Astrocyte (in vitro differentiated cells and primary cell): ENCODE data around the gene PLEKHG3. TPM values are rescaled to one million over a fixed set of nuclear protein-coding genes. Genes with fewer than 3 reads are reported as not detected.

Experiments used
- DNase-seq: peaks from one replicate; pipeline ENCODE4 v3.0.0-alpha.2; 2010; ENCODE audit warnings: low read depth
- FAIRE-seq: peaks from 2 replicates; lab custom pipeline; 2011; peaks lifted over from hg19 to GRCh38; lab: Jason Lieb, UNC
- H2AFZ ChIP-seq: 2 replicates; pipeline ENCODE4 v1.6.0; 2012; ENCODE audit warnings: low read depth, low read length, inconsistent platforms
- H3K27ac ChIP-seq: 2 replicates; pipeline ENCODE4 v1.5.1; 2011; ENCODE audit warnings: low read depth, low read length, inconsistent platforms
- H3K27me3 ChIP-seq: 2 replicates; pipeline ENCODE4 v1.6.0; 2011; ENCODE audit warnings: low read length, inconsistent platforms; ENCODE audit not compliant: insufficient read depth
- H3K36me3 ChIP-seq: 2 replicates; pipeline ENCODE4 v1.5.1; 2011; ENCODE audit warnings: low read length, inconsistent platforms; ENCODE audit not compliant: insufficient read depth
- H3K4me1 ChIP-seq: 2 replicates; pipeline ENCODE4 v1.5.1; 2011; ENCODE audit warnings: low read length, inconsistent platforms; ENCODE audit not compliant: insufficient read depth
- H3K4me2 ChIP-seq: 2 replicates; pipeline ENCODE4 v1.6.0; 2012; ENCODE audit warnings: low read length, inconsistent platforms
- H3K4me3 ChIP-seq: 2 replicates; pipeline ENCODE4 v1.5.1; 2011; ENCODE audit warnings: low read depth, mild to moderate bottlenecking, low read length, inconsistent platforms; ENCODE audit not compliant: insufficient read depth
- H3K79me2 ChIP-seq: 2 replicates; pipeline ENCODE4 v1.6.0; 2012; ENCODE audit warnings: mild to moderate bottlenecking, low read length, inconsistent platforms; ENCODE audit not compliant: insufficient read depth
- H3K9ac ChIP-seq: 2 replicates; pipeline ENCODE4 v1.6.0; 2012; ENCODE audit warnings: mild to moderate bottlenecking, low read length, inconsistent platforms
- H3K9me3 ChIP-seq: 2 replicates; pipeline ENCODE4 v1.5.1; 2012; ENCODE audit warnings: low read depth, mild to moderate bottlenecking, low read length, inconsistent platforms; ENCODE audit not compliant: insufficient read depth
- H4K20me1 ChIP-seq: 2 replicates; pipeline ENCODE4 v1.6.0; 2012; ENCODE audit warnings: low read length, inconsistent platforms; ENCODE audit not compliant: insufficient read depth
- H3K27ac Mint-ChIP-seq: one replicate; pipeline ENCODE4 v1.8.0; 2021; ENCODE audit warnings: mild to moderate bottlenecking, mixed read lengths; ENCODE audit not compliant: unreplicated experiment
- H3K27me3 Mint-ChIP-seq: one replicate; pipeline ENCODE4 v1.8.0; 2021; ENCODE audit warnings: low read depth, mixed read lengths; ENCODE audit not compliant: unreplicated experiment
- H3K36me3 Mint-ChIP-seq: one replicate; pipeline ENCODE4 v1.8.0; 2021; ENCODE audit warnings: low read depth, mixed read lengths; ENCODE audit not compliant: unreplicated experiment
- H3K4me1 Mint-ChIP-seq: one replicate; pipeline ENCODE4 v1.8.0; 2021; ENCODE audit warnings: low read depth, mixed read lengths; ENCODE audit not compliant: unreplicated experiment
- H3K4me3 Mint-ChIP-seq: one replicate; pipeline ENCODE4 v1.8.0; 2021; ENCODE audit warnings: mild to moderate bottlenecking, moderate library complexity, mixed read lengths; ENCODE audit not compliant: unreplicated experiment
- H3K9me3 Mint-ChIP-seq: one replicate; pipeline ENCODE4 v1.8.0; 2021; ENCODE audit warnings: mild to moderate bottlenecking, mixed read lengths; ENCODE audit not compliant: unreplicated experiment
- CTCF ChIP-seq: IDR thresholded peaks from 2 replicates; pipeline ENCODE4 v1.5.1; 2011; ENCODE audit warnings: low read depth, mild to moderate bottlenecking, inconsistent platforms, low read length, moderate library complexity; ENCODE audit not compliant: insufficient read depth
- EZH2 ChIP-seq: IDR thresholded peaks from 2 replicates; pipeline ENCODE4 v1.6.1; 2012; ENCODE audit warnings: mild to moderate bottlenecking, low read length, inconsistent platforms; ENCODE audit not compliant: insufficient read depth
- total RNA-seq: library from RNA; stranded (reverse); gene quantifications from 2 replicates; pipeline ENCODE4 v1.2.1, GENCODE V29; 2021

The PLEKHG3 gene
- total RNA-seq, 1 donor from 2014 or later, result 98.6 TPM

GRCh38 chr14:64706593-64707193 lies 2.5 kb downstream of the PLEKHG3 start:
- Histone ChIP-seq H3K4me1 (peaks cover 50% of the 10 kb centered on the region), H3K9ac (peak overlapping the region; percentile 87), H3K36me3 (no peaks in the 10 kb centered on the region), H3K79me2 (peaks cover 71% of the 10 kb centered on the region), H3K9me3 (no peaks in the 10 kb centered on the region), H2AFZ (no peak overlapping the region), H3K27ac (no peak overlapping the region), H3K27me3 (peaks cover 9% of the 10 kb centered on the region), H3K4me3 (no peak overlapping the region), H3K4me2 (peak overlapping the region; percentile 89), H4K20me1 (peaks cover 35% of the 10 kb centered on the region)
- peak overlapping the region; percentile 81 for H3K27ac Mint-ChIP-seq
- H3K27me3 Mint-ChIP-seq, result no peaks in the 10 kb centered on the region
- DNase-seq (no peak), FAIRE-seq (no peak)
- H3K9me3 Mint-ChIP-seq, result no peaks in the 10 kb centered on the region
- H3K4me1 Mint-ChIP-seq, result peaks cover 60% of the 10 kb centered on the region
- H3K4me3 Mint-ChIP-seq, result peak overlapping the region; percentile 91
- H3K36me3 Mint-ChIP-seq, result peaks cover 2% of the 10 kb centered on the region
- TF ChIP-seq EZH2, result no peak
- TF ChIP-seq CTCF, result no peak

- Histone ChIP-seq H2AFZ (no peak overlapping the region), H3K27ac (peak overlapping the region; percentile 87), H3K9ac (peak overlapping the region; percentile 71), H3K4me3 (no peak overlapping the region), H3K36me3 (no peaks in the 10 kb centered on the region), H3K27me3 (peaks cover 5% of the 10 kb centered on the region), H4K20me1 (peaks cover 35% of the 10 kb centered on the region), H3K79me2 (peaks cover 81% of the 10 kb centered on the region), H3K4me2 (peak overlapping the region; percentile 89), H3K4me1 (peaks cover 50% of the 10 kb centered on the region), H3K9me3 (no peaks in the 10 kb centered on the region)
- peak; percentile 92 for DNase-seq
- H3K27me3 Mint-ChIP-seq, result no peaks in the 10 kb centered on the region
- peak overlapping the region; percentile 91 for H3K4me3 Mint-ChIP-seq
- H3K4me1 Mint-ChIP-seq, result peaks cover 56% of the 10 kb centered on the region
- H3K36me3 Mint-ChIP-seq, result peaks cover 4% of the 10 kb centered on the region
- no peak for TF ChIP-seq EZH2
- no peak for TF ChIP-seq CTCF
- H3K9me3 Mint-ChIP-seq, result peaks cover 2% of the 10 kb centered on the region
- peak overlapping the region; percentile 77 for H3K27ac Mint-ChIP-seq
- FAIRE-seq, result peak; percentile 67
These were observed 3.4 kb downstream of the PLEKHG3 start for GRCh38 chr14:64707661-64708060.
